H9 (cell line): ENCODE results near the gene CYB561D1. TPM values are rescaled to one million over a fixed set of nuclear protein-coding genes. Genes with fewer than 3 reads are reported as not detected.

ENCODE experiments used
- DNase-seq: peaks from one replicate; pipeline ENCODE4 v3.0.0-alpha.2; 2017
- H2AFZ ChIP-seq: one replicate; pipeline ENCODE4 v1.6.1; 2013; ENCODE audit warnings: mild to moderate bottlenecking, low read length, control low read depth, moderate library complexity
- H2AK5ac ChIP-seq: 2 replicates; pipeline ENCODE4 v1.6.1; 2013; ENCODE audit warnings: low read length, control low read depth, mixed read lengths; ENCODE audit not compliant: insufficient read length
- H2BK120ac ChIP-seq: one replicate; pipeline ENCODE4 v1.6.1; 2013; ENCODE audit warnings: low read depth, mild to moderate bottlenecking, low read length, control low read depth, inconsistent platforms; ENCODE audit not compliant: poor library complexity, severe bottlenecking
- H2BK12ac ChIP-seq: 2 replicates; pipeline ENCODE4 v1.6.1; 2013; ENCODE audit warnings: low read length, control low read depth, mixed read lengths, low read depth; ENCODE audit not compliant: insufficient read length
- H2BK15ac ChIP-seq: 2 replicates; pipeline ENCODE4 v1.6.1; 2013; ENCODE audit warnings: low read depth, low read length, control low read depth
- H2BK20ac ChIP-seq: one replicate; pipeline ENCODE4 v1.6.1; 2013; ENCODE audit warnings: low read depth, mild to moderate bottlenecking, low read length, control low read depth, inconsistent platforms; ENCODE audit not compliant: poor library complexity, severe bottlenecking
- H2BK5ac ChIP-seq: 2 replicates; pipeline ENCODE4 v1.6.1; 2013; ENCODE audit warnings: low read length, control low read depth, mixed read lengths; ENCODE audit not compliant: insufficient read length
- H3K14ac ChIP-seq: 2 replicates; pipeline ENCODE4 v1.6.1; 2013; ENCODE audit warnings: low read length, control low read depth; ENCODE audit not compliant: insufficient read depth
- H3K18ac ChIP-seq: 2 replicates; pipeline ENCODE4 v1.6.1; 2013; ENCODE audit warnings: low read depth, mild to moderate bottlenecking, mixed read lengths, low read length, control low read depth; ENCODE audit not compliant: insufficient read length
- H3K23ac ChIP-seq: 2 replicates; pipeline ENCODE4 v1.6.1; 2013; ENCODE audit warnings: low read length, control low read depth, mixed read lengths, low read depth; ENCODE audit not compliant: insufficient read length
- H3K23me2 ChIP-seq: 2 replicates; pipeline ENCODE4 v1.6.1; 2013; ENCODE audit warnings: low read depth, mild to moderate bottlenecking, mixed read lengths, low read length, control low read depth; ENCODE audit not compliant: insufficient read length, poor library complexity, severe bottlenecking
- H3K27ac ChIP-seq: 2 replicates; pipeline ENCODE4 v1.5.1; 2013; ENCODE audit warnings: low read length, control low read depth, mixed read lengths, low read depth; ENCODE audit not compliant: insufficient read length
- H3K27me3 ChIP-seq: 2 replicates; pipeline ENCODE4 v1.6.1; 2013; ENCODE audit warnings: low read length, control low read depth, inconsistent platforms; ENCODE audit not compliant: insufficient read depth
- H3K4ac ChIP-seq: 2 replicates; pipeline ENCODE4 v1.6.1; 2013; ENCODE audit warnings: low read depth, mild to moderate bottlenecking, control low read depth, inconsistent platforms, low read length, moderate library complexity
- H3K4me1 ChIP-seq: 2 replicates; pipeline ENCODE4 v1.6.1; 2013; ENCODE audit warnings: low read length, control low read depth, inconsistent platforms; ENCODE audit not compliant: insufficient read depth
- H3K4me2 ChIP-seq: 2 replicates; pipeline ENCODE4 v1.6.1; 2013; ENCODE audit warnings: low read length, control low read depth, mixed read lengths; ENCODE audit not compliant: insufficient read length, insufficient read depth
- H3K56ac ChIP-seq: 2 replicates; pipeline ENCODE4 v1.6.1; 2013; ENCODE audit warnings: low read depth, mild to moderate bottlenecking, mixed read lengths, low read length, control low read depth; ENCODE audit not compliant: insufficient read length
- H3K79me1 ChIP-seq: 2 replicates; pipeline ENCODE4 v1.6.1; 2013; ENCODE audit warnings: low read depth, mild to moderate bottlenecking, moderate library complexity, low read length, control low read depth, inconsistent platforms; ENCODE audit not compliant: insufficient read depth, poor library complexity, severe bottlenecking
- H3K79me2 ChIP-seq: 2 replicates; pipeline ENCODE4 v1.6.1; 2013; ENCODE audit warnings: low read length, control low read depth, inconsistent platforms; ENCODE audit not compliant: insufficient read depth
- H3K9ac ChIP-seq: 2 replicates; pipeline ENCODE4 v1.6.1; 2013; ENCODE audit warnings: low read length, control low read depth, mixed read lengths; ENCODE audit not compliant: insufficient read length; ENCODE audit errors: extremely low read depth
- H3K9me3 ChIP-seq: one replicate; pipeline ENCODE4 v1.6.1; 2013; ENCODE audit warnings: low read depth, low read length, inconsistent platforms; ENCODE audit not compliant: control insufficient read depth
- H3T11ph ChIP-seq: one replicate; pipeline ENCODE4 v1.6.1; 2013; ENCODE audit warnings: mild to moderate bottlenecking, low read length, control low read depth, inconsistent platforms
- H4K20me1 ChIP-seq: one replicate; pipeline ENCODE4 v1.6.1; 2013; ENCODE audit not compliant: control insufficient read depth, insufficient read length, insufficient read depth
- H4K5ac ChIP-seq: 2 replicates; pipeline ENCODE4 v1.6.1; 2013; ENCODE audit warnings: low read depth, mild to moderate bottlenecking, mixed read lengths, low read length, control low read depth; ENCODE audit not compliant: insufficient read length
- H4K8ac ChIP-seq: replicated peaks from 2 replicates; pipeline ENCODE4 v1.6.1; 2013; ENCODE audit warnings: low read length, control low read depth, mixed read lengths, low read depth; ENCODE audit not compliant: insufficient read length
- H4K91ac ChIP-seq: 2 replicates; pipeline ENCODE4 v1.6.1; 2013; ENCODE audit warnings: low read depth, mild to moderate bottlenecking, moderate library complexity, mixed read lengths, low read length, control low read depth; ENCODE audit not compliant: insufficient read length
- H3K27ac Mint-ChIP-seq, 3 experiments: 2 replicates in 2 of 3; 3 replicates in 1 of 3; pipeline ENCODE4 v1.8.0; 2020 to 2021; ENCODE audit warnings: mixed read lengths in 3 of 3, mild to moderate bottlenecking in 1 of 3, moderate library complexity in 1 of 3
- H3K27me3 Mint-ChIP-seq: 2 replicates; pipeline ENCODE4 v1.8.0; 2021; ENCODE audit warnings: low read depth, mild to moderate bottlenecking, moderate library complexity, mixed read lengths
- H3K36me3 Mint-ChIP-seq, 3 experiments: 2 replicates in 2 of 3; 3 replicates in 1 of 3; pipeline ENCODE4 v1.8.0; 2020 to 2021; ENCODE audit warnings: low read depth in 3 of 3, mixed read lengths in 3 of 3; ENCODE audit not compliant: insufficient read depth in 1 of 3
- H3K4me1 Mint-ChIP-seq, 2 experiments: 2 replicates each; pipeline ENCODE4 v1.8.0; 2020; ENCODE audit warnings: mixed read lengths in 2 of 2
- H3K4me3 Mint-ChIP-seq, 2 experiments: 2 replicates in 1 of 2; 3 replicates in 1 of 2; pipeline ENCODE4 v1.8.0; 2020 to 2021; ENCODE audit warnings: mild to moderate bottlenecking in 2 of 2, mixed read lengths in 2 of 2, moderate library complexity in 1 of 2
- H3K9me3 Mint-ChIP-seq, 2 experiments: 2 replicates in 1 of 2; 3 replicates in 1 of 2; pipeline ENCODE4 v1.8.0; 2020; ENCODE audit warnings: mild to moderate bottlenecking in 2 of 2, mixed read lengths in 2 of 2, moderate library complexity in 1 of 2
- CTCF ChIP-seq: fragments of 200-600 bp; sonication (generic); conservative IDR thresholded peaks from 3 replicates; pipeline ENCODE4 v1.8.0; 2021; ENCODE audit warnings: antibody characterized with exemption, mild to moderate bottlenecking
- WGBS: extraction: QIAGEN DNeasy Blood & Tissue Kit; methylation state at CpG from one replicate; pipeline ENCODE4 v1.1.7; 2013; ENCODE audit warnings: missing lambda C conversion rate, low lambda C conversion rate, mixed read lengths; ENCODE audit not compliant: insufficient read length; ENCODE audit errors: extremely low coverage; 5-methylcytosine and 5-hydroxymethylcytosine counted together
- total RNA-seq: library from RNA; stranded (reverse); gene quantifications from 2 replicates; pipeline ENCODE4 v1.2.1, GENCODE V29; 2021

The CYB561D1 gene
- total RNA-seq, 1 experiment from 2014 or later, result 6.5 TPM

- Mint-ChIP-seq H3K36me3 (no peaks in the 10 kb centered on the region; a peak in 1 of 7 replicates), H3K4me3 (no peak overlapping the region), H3K27ac (no peak overlapping the region), H3K4me1 (peaks cover 2 to 17% of the 10 kb centered on the region in 2 experiments), H3K9me3 (no peaks in the 10 kb centered on the region; a peak in 1 of 5 replicates), H3K27me3 (peaks cover 2% of the 10 kb centered on the region)
- no peaks in the 10 kb centered on the region for H3K23me2 ChIP-seq
- no CpG with 5 or more reads among the region's 9 CpGs for WGBS
- H3K27ac ChIP-seq, result no peak overlapping the region
- no peak overlapping the region for H2BK120ac ChIP-seq
- H3K18ac ChIP-seq, result no peak overlapping the region
- H2BK15ac ChIP-seq, result no peak overlapping the region
- no peak overlapping the region for H4K8ac ChIP-seq
- no peak for DNase-seq
- H3K14ac ChIP-seq, result no peak overlapping the region
- H4K5ac ChIP-seq, result no peak overlapping the region
- H3K79me2 ChIP-seq, result no peaks in the 10 kb centered on the region
- no peak overlapping the region for H4K91ac ChIP-seq
- no peak overlapping the region for H2AK5ac ChIP-seq
- H3K4me2 ChIP-seq, result no peak overlapping the region
- H3K27me3 ChIP-seq, result no peaks in the 10 kb centered on the region
- H3K23ac ChIP-seq, result no peak overlapping the region
- no peak overlapping the region for H3K56ac ChIP-seq
- H3K9ac ChIP-seq, result no peak overlapping the region
- H3K79me1 ChIP-seq, result no peaks in the 10 kb centered on the region
- no peaks in the 10 kb centered on the region for H3K9me3 ChIP-seq
- H2AFZ ChIP-seq, result no peak overlapping the region
- no peaks in the 10 kb centered on the region; the same call in 1 of the 2 replicates for H3K4me1 ChIP-seq
- H2BK12ac ChIP-seq, result no peak overlapping the region
- H2BK5ac ChIP-seq, result no peak overlapping the region
- H3T11ph ChIP-seq, result no peak overlapping the region
- H4K20me1 ChIP-seq, result no peaks in the 10 kb centered on the region
- no peak for TF ChIP-seq CTCF
- H3K4ac ChIP-seq, result no peak overlapping the region
- no peak overlapping the region for H2BK20ac ChIP-seq
These were observed 43.7 kb downstream of the CYB561D1 start for GRCh38 chr1:109537450-109538178.
